ENCODE data around the gene TMEFF2. TPM values are rescaled to one million over a fixed set of nuclear protein-coding genes. Genes with fewer than 3 reads are reported as not detected.

TMEFF2 gene
- total RNA-seq, 6 donors from 2014 or later = 0.69 TPM; not detected in 5

DNA sequence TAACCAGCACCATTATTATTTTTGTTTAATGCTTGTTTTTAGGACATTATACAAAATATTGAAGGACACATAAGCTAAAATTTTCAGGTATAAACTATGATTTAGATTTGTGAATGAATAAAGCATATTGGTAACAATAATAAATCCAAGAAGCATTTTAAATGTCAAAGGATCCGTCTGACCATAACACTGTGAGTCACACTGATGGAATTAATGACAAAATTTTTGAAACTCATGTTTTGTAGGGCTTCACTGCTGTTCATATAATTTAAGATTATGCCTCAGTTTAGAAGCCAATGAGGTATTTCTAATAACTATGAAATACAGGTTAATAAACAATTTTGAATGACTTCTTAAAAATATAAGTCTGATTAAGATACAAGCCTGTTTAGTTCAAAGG lies 124.6 kb downstream of the TMEFF2 start:
- no peak for ATAC-seq (ENCODE audit: low FRiP score in 2 of 2)
- WGBS, 2 donors = 86 to 90% methylated on average over 1 of the region's 1 CpG
- TF ChIP-seq POLR2AphosphoS5 (IDR thresholded peaks at IDR 0.05) (no peak), POLR2A (IDR thresholded peaks at IDR 0.05) (no peak), EP300 (IDR thresholded peaks at IDR 0.05) (no peak)
- TF ChIP-seq, protein P1, sequence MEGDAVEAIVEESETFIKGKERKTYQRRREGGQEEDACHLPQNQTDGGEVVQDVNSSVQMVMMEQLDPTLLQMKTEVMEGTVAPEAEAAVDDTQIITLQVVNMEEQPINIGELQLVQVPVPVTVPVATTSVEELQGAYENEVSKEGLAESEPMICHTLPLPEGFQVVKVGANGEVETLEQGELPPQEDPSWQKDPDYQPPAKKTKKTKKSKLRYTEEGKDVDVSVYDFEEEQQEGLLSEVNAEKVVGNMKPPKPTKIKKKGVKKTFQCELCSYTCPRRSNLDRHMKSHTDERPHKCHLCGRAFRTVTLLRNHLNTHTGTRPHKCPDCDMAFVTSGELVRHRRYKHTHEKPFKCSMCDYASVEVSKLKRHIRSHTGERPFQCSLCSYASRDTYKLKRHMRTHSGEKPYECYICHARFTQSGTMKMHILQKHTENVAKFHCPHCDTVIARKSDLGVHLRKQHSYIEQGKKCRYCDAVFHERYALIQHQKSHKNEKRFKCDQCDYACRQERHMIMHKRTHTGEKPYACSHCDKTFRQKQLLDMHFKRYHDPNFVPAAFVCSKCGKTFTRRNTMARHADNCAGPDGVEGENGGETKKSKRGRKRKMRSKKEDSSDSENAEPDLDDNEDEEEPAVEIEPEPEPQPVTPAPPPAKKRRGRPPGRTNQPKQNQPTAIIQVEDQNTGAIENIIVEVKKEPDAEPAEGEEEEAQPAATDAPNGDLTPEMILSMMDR (IDR thresholded peaks at IDR 0.05) = no peak

DNA sequence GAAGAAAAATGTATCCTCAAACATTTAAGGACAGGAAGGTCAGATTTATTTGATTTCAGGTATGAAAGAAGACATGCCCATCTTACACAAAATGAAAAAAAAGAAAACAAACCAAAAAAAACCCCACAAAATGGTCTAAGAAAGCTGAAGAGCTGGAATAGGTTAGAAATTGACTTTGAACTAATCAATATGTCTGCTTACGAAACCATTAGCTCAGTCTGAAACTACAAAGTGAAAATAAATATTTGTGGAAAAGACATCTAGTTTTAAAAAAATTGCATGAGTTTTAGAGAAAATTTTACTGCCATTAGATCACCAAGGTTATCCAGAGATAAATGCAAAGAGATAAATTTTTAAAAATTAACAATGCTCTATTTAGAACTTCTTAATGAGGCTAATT lies 125.3 kb downstream of the TMEFF2 start:
- 92 to 97% methylated on average over 1 of the region's 1 CpG for WGBS, 2 donors
- ATAC-seq (ENCODE audit: low FRiP score in 2 of 2) = no peak
- TF ChIP-seq, protein P1 (IDR thresholded peaks at IDR 0.05) = no peak
- TF ChIP-seq EP300 (IDR thresholded peaks at IDR 0.05) = no peak
- TF ChIP-seq POLR2AphosphoS5 (IDR thresholded peaks at IDR 0.05) = no peak
- no peak for TF ChIP-seq POLR2A (IDR thresholded peaks at IDR 0.05)

More for the DNA sequence above, 124.6 kb downstream of the TMEFF2 start:
- H3K27ac ChIP-seq = no peak overlapping the region
- H3K27me3 ChIP-seq = no peaks in the 10 kb centered on the region
- H3K9me3 ChIP-seq = no peaks in the 10 kb centered on the region
- peaks cover 0 to 4% (median 0%) of the 10 kb centered on the region in 4 donors for H3K4me1 ChIP-seq
- DNase-seq = no peak
- H3K4me3 ChIP-seq = no peak overlapping the region
- no peaks in the 10 kb centered on the region for H3K36me3 ChIP-seq

DNA sequence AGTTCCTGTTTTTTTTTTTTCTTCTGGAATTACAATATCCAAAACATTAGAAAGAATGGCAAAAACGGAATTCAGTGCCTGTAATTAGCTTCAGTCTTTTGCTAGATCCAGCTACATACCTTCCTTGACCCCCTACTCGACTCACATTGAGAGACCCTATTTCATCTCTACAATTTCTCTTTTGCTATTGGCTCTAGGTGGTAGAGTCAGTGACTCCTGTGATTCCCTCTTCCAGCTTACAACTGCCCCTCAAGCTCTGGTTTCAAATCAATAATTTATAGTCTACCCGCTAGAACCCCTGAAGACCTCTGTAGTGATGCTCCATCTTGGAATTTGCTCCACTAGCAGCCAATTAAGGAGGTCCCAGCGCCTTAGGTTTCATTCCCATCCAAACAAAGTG lies 125.8 kb downstream of the TMEFF2 start:
- TF ChIP-seq EP300 (IDR thresholded peaks at IDR 0.05) (no peak), POLR2A (IDR thresholded peaks at IDR 0.05) (no peak), POLR2AphosphoS5 (IDR thresholded peaks at IDR 0.05) (no peak)
- TF ChIP-seq, protein P1 (IDR thresholded peaks at IDR 0.05) = no peak
- H3K4me3 ChIP-seq = no peak overlapping the region
- H3K4me1 ChIP-seq = peaks cover 0 to 4% (median 0%) of the 10 kb centered on the region in 4 donors
- WGBS, 2 donors = 86 to 91% methylated on average over 4 of the region's 4 CpGs
- no peaks in the 10 kb centered on the region for H3K27me3 ChIP-seq
- no peaks in the 10 kb centered on the region for H3K36me3 ChIP-seq
- DNase-seq = no peak
- ATAC-seq (ENCODE audit: low FRiP score in 2 of 2) = no peak
- H3K27ac ChIP-seq = no peak overlapping the region
- no peaks in the 10 kb centered on the region for H3K9me3 ChIP-seq

More for the DNA sequence above, 125.3 kb downstream of the TMEFF2 start:
- no peaks in the 10 kb centered on the region for H3K9me3 ChIP-seq
- H3K27me3 ChIP-seq = no peaks in the 10 kb centered on the region
- peaks cover 0 to 4% (median 0%) of the 10 kb centered on the region in 4 donors for H3K4me1 ChIP-seq
- no peak overlapping the region for H3K27ac ChIP-seq
- no peaks in the 10 kb centered on the region for H3K36me3 ChIP-seq
- no peak for DNase-seq
- H3K4me3 ChIP-seq = no peak overlapping the region

DNA sequence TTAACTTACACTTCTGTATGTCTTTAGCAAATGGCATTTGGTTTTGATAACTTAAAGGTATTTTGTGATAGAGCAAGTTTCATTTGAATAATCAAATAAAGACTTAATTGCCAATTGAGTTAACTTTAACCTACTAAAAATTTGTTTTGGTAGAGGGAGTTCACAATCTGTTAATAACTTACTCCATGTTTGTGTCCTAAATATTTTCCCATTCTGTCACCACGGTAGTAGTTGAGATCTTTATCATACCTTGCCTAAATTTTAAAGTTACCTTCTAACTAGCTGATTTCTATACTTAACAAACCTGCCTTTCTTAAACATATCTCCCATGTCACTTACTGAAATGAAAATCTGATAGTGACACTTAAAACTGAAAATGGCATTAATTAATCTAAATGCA lies 127.1 kb downstream of the TMEFF2 start:
- Histone ChIP-seq H3K9me3 (no peaks in the 10 kb centered on the region), H3K36me3 (no peaks in the 10 kb centered on the region), H3K4me3 (no peak overlapping the region), H3K27ac (no peak overlapping the region), H3K27me3 (no peaks in the 10 kb centered on the region), H3K4me1 (peaks cover 0 to under 1% (median 0%) of the 10 kb centered on the region in 4 donors)
- TF ChIP-seq POLR2A (IDR thresholded peaks at IDR 0.05) (no peak), EP300 (IDR thresholded peaks at IDR 0.05) (no peak), POLR2AphosphoS5 (IDR thresholded peaks at IDR 0.05) (no peak)
- TF ChIP-seq, protein P1 (IDR thresholded peaks at IDR 0.05) = no peak
- ATAC-seq (ENCODE audit: low FRiP score in 2 of 2) = no peak
- no peak for DNase-seq
- 76 to 90% methylated on average over 1 of the region's 1 CpG for WGBS, 2 donors

DNA sequence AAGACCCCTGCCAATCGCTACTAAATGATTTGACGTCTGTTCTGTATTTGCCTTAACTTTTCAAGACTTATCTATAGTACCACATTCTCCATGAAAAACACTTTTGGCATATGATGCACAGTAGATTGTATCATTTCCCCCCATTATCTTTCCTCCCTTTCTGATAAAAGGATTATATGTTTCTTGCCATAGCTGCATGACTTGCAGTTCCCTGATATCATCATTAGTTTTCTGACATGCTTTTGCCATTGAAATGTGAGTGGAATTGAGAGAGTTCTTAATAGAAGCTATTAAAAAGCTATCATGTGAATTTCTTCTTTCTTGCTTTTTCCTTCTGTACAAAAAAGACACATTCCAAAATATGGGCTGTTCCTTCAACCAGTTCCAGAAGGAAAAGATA lies 130.3 kb downstream of the TMEFF2 start:
- Histone ChIP-seq H3K4me1 (no peaks in the 10 kb centered on the region), H3K36me3 (no peaks in the 10 kb centered on the region), H3K4me3 (no peak overlapping the region), H3K27ac (no peak overlapping the region), H3K27me3 (no peaks in the 10 kb centered on the region), H3K9me3 (no peaks in the 10 kb centered on the region)
- DNase-seq (no peak), ATAC-seq (ENCODE audit: low FRiP score in 2 of 2) (no peak)
- WGBS, 2 donors = 90 to 94% methylated on average over 2 of the region's 2 CpGs
- TF ChIP-seq, protein P1 (IDR thresholded peaks at IDR 0.05) = no peak
- TF ChIP-seq POLR2A (IDR thresholded peaks at IDR 0.05) = no peak
- TF ChIP-seq EP300 (IDR thresholded peaks at IDR 0.05) = no peak
- no peak for TF ChIP-seq POLR2AphosphoS5 (IDR thresholded peaks at IDR 0.05)

Data from upper lobe of left lung (tissue), 6 donors.